IPS DF 6.9 (cell line): ENCODE measurements around the gene CMTM1.

ENCODE experiments used
- DNase-seq: peaks from one replicate; pipeline ENCODE4 v3.0.0-alpha.2; 2013; ENCODE audit warnings: low read depth, low spot score
- H3K27ac ChIP-seq: one replicate; pipeline ENCODE4 v1.5.1; 2013; ENCODE audit warnings: low read length, control low read depth
- H3K27me3 ChIP-seq: 2 replicates; pipeline ENCODE4 v1.6.1; 2013; ENCODE audit warnings: mild to moderate bottlenecking, low read length; ENCODE audit not compliant: control insufficient read depth, insufficient read depth
- H3K36me3 ChIP-seq: 2 replicates; pipeline ENCODE4 v1.6.1; 2013; ENCODE audit warnings: low read length; ENCODE audit not compliant: control insufficient read depth, insufficient read depth
- H3K4me1 ChIP-seq: 2 replicates; pipeline ENCODE4 v1.6.1; 2013; ENCODE audit warnings: low read length; ENCODE audit not compliant: control insufficient read depth, insufficient read depth
- H3K4me3 ChIP-seq: 2 replicates; pipeline ENCODE4 v1.5.1; 2013; ENCODE audit warnings: mild to moderate bottlenecking, low read length
- H3K9me3 ChIP-seq: 2 replicates; pipeline ENCODE4 v1.6.1; 2013; ENCODE audit warnings: low read length, inconsistent platforms; ENCODE audit not compliant: control insufficient read depth, insufficient read depth
- WGBS: extraction: QIAGEN DNeasy Blood & Tissue Kit; methylation state at CpG from one replicate; pipeline ENCODE4 v1.1.7; 2013; ENCODE audit warnings: mixed read lengths, missing lambda C conversion rate; ENCODE audit not compliant: insufficient read length, insufficient coverage; 5-methylcytosine and 5-hydroxymethylcytosine counted together

The CMTM1 gene

GRCh38 chr16:66575060-66575459, 8.8 kb downstream of the CMTM1 start:
- no CpG with 5 or more reads among the region's 3 CpGs for WGBS
- no peak for DNase-seq
- no peaks in the 10 kb centered on the region for H3K4me1 ChIP-seq

GRCh38 chr16:66576296-66576695, 10.1 kb downstream of the CMTM1 start:
- no CpG with 5 or more reads among the region's 5 CpGs for WGBS
- peaks cover 2% of the 10 kb centered on the region; the same call in 1 of the 2 replicates for H3K4me1 ChIP-seq
- H3K36me3 ChIP-seq, result no peaks in the 10 kb centered on the region
- no peak for DNase-seq
- H3K27me3 ChIP-seq, result peaks cover 27% of the 10 kb centered on the region
- H3K4me3 ChIP-seq, result no peak overlapping the region
- H3K9me3 ChIP-seq, result no peaks in the 10 kb centered on the region
- H3K27ac ChIP-seq, result no peak overlapping the region

More at GRCh38 chr16:66575060-66575459, 8.8 kb downstream of the CMTM1 start:
- Histone ChIP-seq H3K36me3 (no peaks in the 10 kb centered on the region), H3K4me3 (no peak overlapping the region), H3K27me3 (peaks cover 26% of the 10 kb centered on the region), H3K27ac (no peak overlapping the region), H3K9me3 (no peaks in the 10 kb centered on the region)

DNA sequence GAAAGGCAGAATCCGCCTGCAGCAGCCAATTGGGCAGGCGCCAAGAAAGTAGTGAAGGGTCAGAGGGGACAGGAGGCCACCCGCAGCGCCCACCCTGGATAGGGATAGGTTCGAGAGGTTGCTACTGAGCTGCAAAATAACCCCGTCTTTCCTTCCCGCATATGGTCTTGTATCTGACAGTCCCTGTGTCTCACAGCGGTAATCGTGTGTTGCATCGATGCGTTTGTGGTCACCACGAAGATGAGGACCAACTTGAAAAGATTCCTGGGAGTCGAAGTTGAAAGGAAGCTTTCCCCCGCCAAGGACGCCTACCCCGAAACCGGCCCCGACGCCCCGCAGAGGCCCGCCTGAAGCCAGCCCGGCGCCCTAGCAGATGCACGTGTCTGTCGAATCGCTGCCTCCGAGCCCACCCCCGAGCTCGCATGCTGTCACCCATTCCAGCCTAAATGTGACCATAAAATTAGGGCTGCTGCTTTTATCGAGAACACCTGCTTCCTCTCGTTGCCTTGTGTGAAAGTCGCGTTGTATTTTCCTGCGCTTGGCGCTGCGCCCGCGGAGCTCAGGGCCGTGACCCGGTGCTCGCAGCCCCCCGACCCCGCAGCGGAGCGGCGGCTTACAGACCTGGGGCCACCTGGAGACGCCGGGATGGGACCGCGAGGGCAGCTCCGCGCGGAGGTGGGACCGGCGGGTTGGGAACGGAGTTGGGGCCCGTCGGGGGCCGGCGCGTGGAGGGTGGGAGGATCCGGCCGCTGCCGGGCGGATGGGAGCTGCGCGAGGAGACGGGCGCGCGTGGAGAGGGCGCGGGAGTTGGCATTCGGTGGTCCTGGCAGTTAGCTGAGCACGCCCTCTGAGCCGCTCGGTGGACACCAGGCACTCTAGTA, 12.7 kb downstream of the CMTM1 start, which contains the start of gene CMTM2:
TSS of gene CMTM2 (plus strand) at position 813 of the 881 bp plus-strand sequence. CDS start 145 bp downstream, outside the sequence.
- no peak for DNase-seq
- no CpG with 5 or more reads among the region's 77 CpGs for WGBS
- Histone ChIP-seq H3K9me3 (no peaks in the 10 kb centered on the region), H3K27ac (no peak within 1 kb of the TSS), H3K36me3 (no peaks in the 10 kb centered on the region), H3K27me3 (peaks cover 27% of the 10 kb centered on the region), H3K4me1 (peaks cover 2% of the 10 kb centered on the region; the same call in 1 of the 2 replicates), H3K4me3 (peak within 1 kb of the TSS; percentile 25; the same call in 1 of the 2 replicates)

GRCh38 chr16:66580605-66581209, 14.5 kb downstream of the CMTM1 start:
- Histone ChIP-seq H3K27me3 (peaks cover 27% of the 10 kb centered on the region), H3K27ac (no peak overlapping the region), H3K36me3 (no peaks in the 10 kb centered on the region), H3K4me3 (no peak overlapping the region), H3K9me3 (no peaks in the 10 kb centered on the region), H3K4me1 (peaks cover 2% of the 10 kb centered on the region; the same call in 1 of the 2 replicates)
- no CpG with 5 or more reads among the region's 4 CpGs for WGBS
- DNase-seq, result no peak

GRCh38 chr16:66581246-66581952, 15.2 kb downstream of the CMTM1 start:
- H3K27ac ChIP-seq, result no peak overlapping the region
- no peak overlapping the region for H3K4me3 ChIP-seq
- WGBS, result no CpG with 5 or more reads among the region's 3 CpGs
- no peaks in the 10 kb centered on the region for H3K9me3 ChIP-seq
- H3K27me3 ChIP-seq, result peaks cover 27% of the 10 kb centered on the region
- H3K36me3 ChIP-seq, result no peaks in the 10 kb centered on the region
- peaks cover 2% of the 10 kb centered on the region; the same call in 1 of the 2 replicates for H3K4me1 ChIP-seq
- DNase-seq, result no peak

- WGBS, result no CpG with 5 or more reads among the region's 10 CpGs
- Histone ChIP-seq H3K4me3 (no peak overlapping the region), H3K27ac (no peak overlapping the region), H3K9me3 (no peaks in the 10 kb centered on the region), H3K36me3 (no peaks in the 10 kb centered on the region), H3K4me1 (peaks cover 2% of the 10 kb centered on the region; the same call in 1 of the 2 replicates), H3K27me3 (no peaks in the 10 kb centered on the region)
- no peak for DNase-seq
Measured at GRCh38 chr16:66585481-66586239, 19.4 kb downstream of the CMTM1 start.

GRCh38 chr16:66587881-66588600, 21.8 kb downstream of the CMTM1 start:
- H3K27me3 ChIP-seq, result no peaks in the 10 kb centered on the region
- H3K9me3 ChIP-seq, result no peaks in the 10 kb centered on the region
- WGBS, result no CpG with 5 or more reads among the region's 7 CpGs
- DNase-seq, result no peak
- no peaks in the 10 kb centered on the region for H3K36me3 ChIP-seq
- H3K4me3 ChIP-seq, result no peak overlapping the region
- H3K27ac ChIP-seq, result no peak overlapping the region
- H3K4me1 ChIP-seq, result no peaks in the 10 kb centered on the region

- Histone ChIP-seq H3K27ac (no peak overlapping the region), H3K9me3 (no peaks in the 10 kb centered on the region), H3K4me1 (no peaks in the 10 kb centered on the region), H3K4me3 (no peak overlapping the region), H3K36me3 (no peaks in the 10 kb centered on the region), H3K27me3 (no peaks in the 10 kb centered on the region)
- WGBS, result no CpG with 5 or more reads among the region's 8 CpGs
- DNase-seq, result no peak
Measured at GRCh38 chr16:66588981-66589713, 22.9 kb downstream of the CMTM1 start.

- no peaks in the 10 kb centered on the region for H3K4me1 ChIP-seq
- H3K27me3 ChIP-seq, result no peaks in the 10 kb centered on the region
- no peak overlapping the region for H3K4me3 ChIP-seq
- no peaks in the 10 kb centered on the region for H3K9me3 ChIP-seq
- no peak for DNase-seq
- WGBS, result no CpG with 5 or more reads among the region's 8 CpGs
- H3K36me3 ChIP-seq, result no peaks in the 10 kb centered on the region
- no peak overlapping the region for H3K27ac ChIP-seq
Measured at GRCh38 chr16:66590322-66590721, 24.1 kb downstream of the CMTM1 start.
